HEK293 (cell line): ENCODE results near the gene PIGBOS1.

Experiments used
- KLF17 ChIP-seq: fragments of 450-650 bp; formaldehyde crosslinking; IDR thresholded peaks from 2 replicates; pipeline ENCODE4 v1.5.1; 2016; ENCODE audit warnings: missing biosample characterization, missing genetic modification characterization
- OSR2 ChIP-seq: fragments of 450-650 bp; formaldehyde crosslinking; IDR thresholded peaks from 2 replicates; pipeline ENCODE4 v1.5.1; 2016; ENCODE audit warnings: missing biosample characterization, missing genetic modification characterization
- ZBTB20 ChIP-seq: fragments of 450-650 bp; formaldehyde crosslinking; IDR thresholded peaks from 2 replicates; pipeline ENCODE4 v1.5.1; 2016; ENCODE audit warnings: missing biosample characterization, missing genetic modification characterization
- ZBTB7A ChIP-seq: fragments of 450-650 bp; formaldehyde crosslinking; IDR thresholded peaks from 2 replicates; pipeline ENCODE4 v1.5.1; 2016; ENCODE audit warnings: low read depth, missing biosample characterization, missing genetic modification characterization
- ZNF138 ChIP-seq: fragments of 450-650 bp; formaldehyde crosslinking; IDR thresholded peaks from 2 replicates; pipeline ENCODE4 v1.5.1; 2016; ENCODE audit warnings: missing biosample characterization, missing genetic modification characterization, borderline replicate concordance
- ZNF16 ChIP-seq: fragments of 450-650 bp; formaldehyde crosslinking; IDR thresholded peaks from 2 replicates; pipeline ENCODE4 v1.5.1; 2016; ENCODE audit warnings: low read depth, missing biosample characterization, missing genetic modification characterization
- ZNF18 ChIP-seq: fragments of 450-650 bp; formaldehyde crosslinking; IDR thresholded peaks from 2 replicates; pipeline ENCODE4 v1.5.1; 2016; ENCODE audit warnings: missing biosample characterization, missing genetic modification characterization
- ZNF223 ChIP-seq: fragments of 450-650 bp; formaldehyde crosslinking; IDR thresholded peaks from 2 replicates; pipeline ENCODE4 v1.5.1; 2016; ENCODE audit warnings: missing biosample characterization, missing genetic modification characterization
- ZNF398 ChIP-seq: fragments of 450-650 bp; formaldehyde crosslinking; IDR thresholded peaks from 2 replicates; pipeline ENCODE4 v1.5.1; 2017; ENCODE audit warnings: missing biosample characterization, missing genetic modification characterization
- ZNF449 ChIP-seq: fragments of 450-650 bp; formaldehyde crosslinking; IDR thresholded peaks from 2 replicates; pipeline ENCODE4 v1.5.1; 2017; ENCODE audit warnings: missing biosample characterization, mild to moderate bottlenecking, missing genetic modification characterization, moderate library complexity
- ZNF501 ChIP-seq: fragments of 450-650 bp; formaldehyde crosslinking; IDR thresholded peaks from 2 replicates; pipeline ENCODE4 v1.5.1; 2016; ENCODE audit warnings: missing biosample characterization, missing genetic modification characterization
- ZNF518A ChIP-seq: fragments of 450-650 bp; formaldehyde crosslinking; conservative IDR thresholded peaks from 2 replicates; pipeline ENCODE4 v1.5.1; 2016; ENCODE audit warnings: low read depth, missing biosample characterization, missing genetic modification characterization
- ZNF548 ChIP-seq: fragments of 450-650 bp; formaldehyde crosslinking; IDR thresholded peaks from 2 replicates; pipeline ENCODE4 v1.5.1; 2016; ENCODE audit warnings: missing biosample characterization, missing genetic modification characterization
- ZNF560 ChIP-seq: fragments of 450-650 bp; formaldehyde crosslinking; IDR thresholded peaks from 2 replicates; pipeline ENCODE4 v1.5.1; 2017; ENCODE audit warnings: missing biosample characterization, missing genetic modification characterization, borderline replicate concordance
- ZNF610 ChIP-seq: fragments of 450-650 bp; formaldehyde crosslinking; IDR thresholded peaks from 2 replicates; pipeline ENCODE4 v1.5.1; 2016; ENCODE audit warnings: missing biosample characterization, missing genetic modification characterization, borderline replicate concordance
- ZNF621 ChIP-seq: fragments of 450-650 bp; formaldehyde crosslinking; IDR thresholded peaks from 2 replicates; pipeline ENCODE4 v1.5.1; 2017; ENCODE audit warnings: missing biosample characterization, missing genetic modification characterization
- ZNF629 ChIP-seq: fragments of 450-650 bp; formaldehyde crosslinking; IDR thresholded peaks from 2 replicates; pipeline ENCODE4 v1.5.1; 2017; ENCODE audit warnings: missing biosample characterization, missing genetic modification characterization
- ZNF664 ChIP-seq: fragments of 450-650 bp; formaldehyde crosslinking; IDR thresholded peaks from 2 replicates; pipeline ENCODE4 v1.5.1; 2016; ENCODE audit warnings: missing biosample characterization, missing genetic modification characterization
- TF ChIP-seq, protein P1 (sequence below): fragments of 450-650 bp; formaldehyde crosslinking; IDR thresholded peaks from 2 replicates; pipeline ENCODE4 v1.5.1; 2016; ENCODE audit warnings: missing biosample characterization, missing genetic modification characterization, borderline replicate concordance

PIGBOS1 gene

GRCh38 chr15:55318588-55319494 is at the start of gene PIGBOS1, which contains the start of gene PIGB (continued):
- TF ChIP-seq ZNF223 (no peak), ZNF449 (no peak), ZNF138 (no peak), ZNF621 (tag by site-specific recombination) (no peak), ZNF664 (no peak), ZNF518A (tag by site-specific recombination) (peak; percentile 55; the same call in 1 of the 2 replicates), ZNF610 (tag by site-specific recombination) (peak; percentile 65; the same call in 1 of the 2 replicates), OSR2 (tag by site-specific recombination) (peak; percentile 45; the same call in 1 of the 2 replicates), ZNF501 (peak; percentile 69; the same call in 1 of the 2 replicates), ZNF560 (tag by site-specific recombination) (no peak), ZNF16 (tag by site-specific recombination) (no peak), ZNF629 (tag by site-specific recombination) (peak; percentile 74), ZBTB20 (tag by site-specific recombination) (peak; percentile 72; the same call in 1 of the 2 replicates), KLF17 (no peak), ZNF548 (tag by site-specific recombination) (no peak), ZNF18 (tag by site-specific recombination) (no peak), ZNF398 (tag by site-specific recombination) (peak; percentile 83), ZBTB7A (tag by site-specific recombination) (no peak)
- TF ChIP-seq, protein P1, sequence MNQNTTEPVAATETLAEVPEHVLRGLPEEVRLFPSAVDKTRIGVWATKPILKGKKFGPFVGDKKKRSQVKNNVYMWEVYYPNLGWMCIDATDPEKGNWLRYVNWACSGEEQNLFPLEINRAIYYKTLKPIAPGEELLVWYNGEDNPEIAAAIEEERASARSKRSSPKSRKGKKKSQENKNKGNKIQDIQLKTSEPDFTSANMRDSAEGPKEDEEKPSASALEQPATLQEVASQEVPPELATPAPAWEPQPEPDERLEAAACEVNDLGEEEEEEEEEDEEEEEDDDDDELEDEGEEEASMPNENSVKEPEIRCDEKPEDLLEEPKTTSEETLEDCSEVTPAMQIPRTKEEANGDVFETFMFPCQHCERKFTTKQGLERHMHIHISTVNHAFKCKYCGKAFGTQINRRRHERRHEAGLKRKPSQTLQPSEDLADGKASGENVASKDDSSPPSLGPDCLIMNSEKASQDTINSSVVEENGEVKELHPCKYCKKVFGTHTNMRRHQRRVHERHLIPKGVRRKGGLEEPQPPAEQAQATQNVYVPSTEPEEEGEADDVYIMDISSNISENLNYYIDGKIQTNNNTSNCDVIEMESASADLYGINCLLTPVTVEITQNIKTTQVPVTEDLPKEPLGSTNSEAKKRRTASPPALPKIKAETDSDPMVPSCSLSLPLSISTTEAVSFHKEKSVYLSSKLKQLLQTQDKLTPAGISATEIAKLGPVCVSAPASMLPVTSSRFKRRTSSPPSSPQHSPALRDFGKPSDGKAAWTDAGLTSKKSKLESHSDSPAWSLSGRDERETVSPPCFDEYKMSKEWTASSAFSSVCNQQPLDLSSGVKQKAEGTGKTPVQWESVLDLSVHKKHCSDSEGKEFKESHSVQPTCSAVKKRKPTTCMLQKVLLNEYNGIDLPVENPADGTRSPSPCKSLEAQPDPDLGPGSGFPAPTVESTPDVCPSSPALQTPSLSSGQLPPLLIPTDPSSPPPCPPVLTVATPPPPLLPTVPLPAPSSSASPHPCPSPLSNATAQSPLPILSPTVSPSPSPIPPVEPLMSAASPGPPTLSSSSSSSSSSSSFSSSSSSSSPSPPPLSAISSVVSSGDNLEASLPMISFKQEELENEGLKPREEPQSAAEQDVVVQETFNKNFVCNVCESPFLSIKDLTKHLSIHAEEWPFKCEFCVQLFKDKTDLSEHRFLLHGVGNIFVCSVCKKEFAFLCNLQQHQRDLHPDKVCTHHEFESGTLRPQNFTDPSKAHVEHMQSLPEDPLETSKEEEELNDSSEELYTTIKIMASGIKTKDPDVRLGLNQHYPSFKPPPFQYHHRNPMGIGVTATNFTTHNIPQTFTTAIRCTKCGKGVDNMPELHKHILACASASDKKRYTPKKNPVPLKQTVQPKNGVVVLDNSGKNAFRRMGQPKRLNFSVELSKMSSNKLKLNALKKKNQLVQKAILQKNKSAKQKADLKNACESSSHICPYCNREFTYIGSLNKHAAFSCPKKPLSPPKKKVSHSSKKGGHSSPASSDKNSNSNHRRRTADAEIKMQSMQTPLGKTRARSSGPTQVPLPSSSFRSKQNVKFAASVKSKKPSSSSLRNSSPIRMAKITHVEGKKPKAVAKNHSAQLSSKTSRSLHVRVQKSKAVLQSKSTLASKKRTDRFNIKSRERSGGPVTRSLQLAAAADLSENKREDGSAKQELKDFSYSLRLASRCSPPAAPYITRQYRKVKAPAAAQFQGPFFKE (tag by site-specific recombination), result no peak
